ENCODE data around the gene RIN3.

The RIN3 gene

DNA sequence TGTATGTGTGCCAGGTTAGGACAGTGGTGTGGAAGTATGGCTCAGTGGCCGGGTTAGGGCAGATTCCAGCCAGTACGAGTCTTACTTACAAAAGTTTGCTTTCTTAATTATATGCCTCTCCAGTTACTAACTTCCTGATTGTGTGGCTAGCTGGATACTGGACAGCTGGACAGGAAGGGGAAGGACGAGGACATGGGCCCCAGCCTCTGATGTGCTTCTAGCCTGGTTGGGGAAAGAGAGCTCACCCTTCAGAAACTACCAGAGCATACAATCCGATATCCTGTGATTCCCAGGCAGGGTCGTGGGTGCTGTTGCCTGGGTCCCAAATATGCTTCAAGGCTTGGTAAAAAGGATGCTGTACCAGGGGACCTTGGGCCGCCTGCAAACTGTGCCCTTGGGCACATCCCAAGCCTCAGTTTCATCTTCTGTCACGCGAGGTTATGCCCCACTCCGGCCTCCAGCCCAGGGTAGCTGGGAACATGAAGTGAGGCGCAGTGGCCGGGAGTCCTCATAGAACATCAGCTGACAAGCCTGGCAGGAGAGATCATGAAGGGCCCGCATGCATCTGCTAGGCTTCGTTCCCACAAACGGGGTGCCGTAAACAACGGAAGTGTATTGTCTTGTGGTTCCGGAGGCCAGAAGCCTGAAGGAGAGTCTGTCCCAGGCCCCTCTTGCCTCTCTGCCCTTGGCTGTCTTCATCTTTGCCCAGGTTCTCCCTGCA, 23.2 kb upstream of the RIN3 start:
- Histone ChIP-seq H3K36me3 (replicated peaks; ENCODE audit: insufficient read depth, low read length) (no peaks in the 10 kb centered on the region), H3K4me1 (ENCODE audit: low read length) (0 out of 2 replicates have a peak, but pooled peaks cover 6% of the 10 kb centered on the region), H4K20me1 (ENCODE audit: insufficient read depth, low read length) (no peaks in the 10 kb centered on the region), H3K4me2 (ENCODE audit: low read depth, low read length) (no peak overlapping the region), H3K9ac (ENCODE audit: low read length) (no peak overlapping the region), H3K9me3 (replicated peaks; ENCODE audit: insufficient read depth, low read length) (no peaks in the 10 kb centered on the region), H3K27ac (ENCODE audit: low read length) (no peak overlapping the region), H3K9me2 (replicated peaks; ENCODE audit: insufficient read depth, low read length) (no peaks in the 10 kb centered on the region), H3K27me3 (replicated peaks; ENCODE audit: insufficient read depth, low read length) (no peaks in the 10 kb centered on the region), H3F3A (ENCODE audit: insufficient read depth, low read length) (no peaks in the 10 kb centered on the region), H3K4me3 (ENCODE audit: low read length) (no peak overlapping the region), H3K79me2 (ENCODE audit: low read length) (no peaks in the 10 kb centered on the region), H2AFZ (ENCODE audit: low read length) (no peak overlapping the region)
- TF ChIP-seq EZH2 (optimal IDR thresholded peaks at IDR 0.05; ENCODE audit: low read depth, low read length) (no peak), EZH2phosphoT487 (IDR thresholded peaks at IDR 0.05; ENCODE audit: low read length) (no peak)
- TF ChIP-seq, protein P1, sequence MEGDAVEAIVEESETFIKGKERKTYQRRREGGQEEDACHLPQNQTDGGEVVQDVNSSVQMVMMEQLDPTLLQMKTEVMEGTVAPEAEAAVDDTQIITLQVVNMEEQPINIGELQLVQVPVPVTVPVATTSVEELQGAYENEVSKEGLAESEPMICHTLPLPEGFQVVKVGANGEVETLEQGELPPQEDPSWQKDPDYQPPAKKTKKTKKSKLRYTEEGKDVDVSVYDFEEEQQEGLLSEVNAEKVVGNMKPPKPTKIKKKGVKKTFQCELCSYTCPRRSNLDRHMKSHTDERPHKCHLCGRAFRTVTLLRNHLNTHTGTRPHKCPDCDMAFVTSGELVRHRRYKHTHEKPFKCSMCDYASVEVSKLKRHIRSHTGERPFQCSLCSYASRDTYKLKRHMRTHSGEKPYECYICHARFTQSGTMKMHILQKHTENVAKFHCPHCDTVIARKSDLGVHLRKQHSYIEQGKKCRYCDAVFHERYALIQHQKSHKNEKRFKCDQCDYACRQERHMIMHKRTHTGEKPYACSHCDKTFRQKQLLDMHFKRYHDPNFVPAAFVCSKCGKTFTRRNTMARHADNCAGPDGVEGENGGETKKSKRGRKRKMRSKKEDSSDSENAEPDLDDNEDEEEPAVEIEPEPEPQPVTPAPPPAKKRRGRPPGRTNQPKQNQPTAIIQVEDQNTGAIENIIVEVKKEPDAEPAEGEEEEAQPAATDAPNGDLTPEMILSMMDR (IDR thresholded peaks at IDR 0.05; ENCODE audit: low read length): no peak
- DNase-seq: no peak

DNA sequence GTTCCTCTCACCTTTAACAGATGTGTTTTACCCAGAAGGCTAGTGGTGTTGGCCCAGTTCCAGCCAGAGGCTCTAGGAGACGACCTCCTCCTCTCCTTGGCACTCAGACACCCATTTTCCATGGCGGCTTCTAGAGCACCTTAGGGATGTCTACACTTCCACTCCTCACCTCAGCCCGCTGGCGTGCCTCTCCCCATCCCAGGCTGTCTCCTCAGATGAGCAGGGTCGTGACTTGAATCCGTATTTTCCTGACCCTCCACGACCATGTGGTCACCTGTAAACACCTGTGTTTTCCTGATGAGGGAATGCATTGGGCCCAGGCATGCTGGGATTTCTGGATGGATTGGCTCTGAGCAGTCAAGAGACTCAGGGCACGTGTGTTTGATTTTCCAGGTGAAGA, 21.8 kb upstream of the RIN3 start:
- no peaks in the 10 kb centered on the region for H4K20me1 ChIP-seq (ENCODE audit: insufficient read depth, low read length)
- no peaks in the 10 kb centered on the region for H3K79me2 ChIP-seq (ENCODE audit: low read length)
- H3K4me3 ChIP-seq (ENCODE audit: low read length): no peak overlapping the region
- no peaks in the 10 kb centered on the region for H3K9me2 ChIP-seq (replicated peaks; ENCODE audit: insufficient read depth, low read length)
- TF ChIP-seq, protein P1 (IDR thresholded peaks at IDR 0.05; ENCODE audit: low read length): no peak
- TF ChIP-seq EZH2phosphoT487 (IDR thresholded peaks at IDR 0.05; ENCODE audit: low read length) (no peak), EZH2 (optimal IDR thresholded peaks at IDR 0.05; ENCODE audit: low read depth, low read length) (no peak)
- DNase-seq: no peak
- no peak overlapping the region for H2AFZ ChIP-seq (ENCODE audit: low read length)
- no peak overlapping the region for H3K9ac ChIP-seq (ENCODE audit: low read length)
- no peaks in the 10 kb centered on the region for H3K27me3 ChIP-seq (replicated peaks; ENCODE audit: insufficient read depth, low read length)
- no peak overlapping the region for H3K27ac ChIP-seq (ENCODE audit: low read length)
- H3K4me1 ChIP-seq (ENCODE audit: low read length): 0 out of 2 replicates have a peak, but pooled peaks cover 6% of the 10 kb centered on the region
- H3F3A ChIP-seq (ENCODE audit: insufficient read depth, low read length): no peaks in the 10 kb centered on the region
- no peak overlapping the region for H3K4me2 ChIP-seq (ENCODE audit: low read depth, low read length)
- no peaks in the 10 kb centered on the region for H3K36me3 ChIP-seq (replicated peaks; ENCODE audit: insufficient read depth, low read length)
- H3K9me3 ChIP-seq (replicated peaks; ENCODE audit: insufficient read depth, low read length): no peaks in the 10 kb centered on the region

DNA sequence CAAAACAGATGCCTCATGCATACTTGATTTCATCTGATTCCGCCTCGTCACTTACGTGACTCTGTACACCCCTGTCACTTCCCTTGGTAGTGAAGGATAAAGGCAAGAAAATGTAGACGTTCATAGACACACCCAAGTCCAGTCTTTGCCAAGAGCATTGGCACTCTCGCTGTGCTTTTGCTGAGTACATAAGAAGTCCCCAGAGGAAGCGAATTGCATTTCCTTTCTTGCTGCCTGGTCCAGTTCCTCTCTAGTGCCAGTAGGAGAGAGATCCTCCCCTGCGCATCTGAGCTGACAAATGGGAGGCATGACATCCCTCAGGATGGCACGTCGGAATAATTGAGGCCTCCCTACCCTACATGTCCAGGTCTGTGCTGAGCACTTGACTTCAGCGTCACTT, 21.3 kb upstream of the RIN3 start:
- Histone ChIP-seq H3K27ac (ENCODE audit: low read length) (no peak overlapping the region), H3K9me2 (replicated peaks; ENCODE audit: insufficient read depth, low read length) (no peaks in the 10 kb centered on the region), H3K4me3 (ENCODE audit: low read length) (no peak overlapping the region), H3K4me2 (ENCODE audit: low read depth, low read length) (no peak overlapping the region), H3K9ac (ENCODE audit: low read length) (no peak overlapping the region), H3F3A (ENCODE audit: insufficient read depth, low read length) (no peaks in the 10 kb centered on the region), H3K79me2 (ENCODE audit: low read length) (no peaks in the 10 kb centered on the region), H3K27me3 (replicated peaks; ENCODE audit: insufficient read depth, low read length) (no peaks in the 10 kb centered on the region), H3K9me3 (replicated peaks; ENCODE audit: insufficient read depth, low read length) (no peaks in the 10 kb centered on the region), H3K4me1 (ENCODE audit: low read length) (0 out of 2 replicates have a peak, but pooled peaks cover 6% of the 10 kb centered on the region), H2AFZ (ENCODE audit: low read length) (no peak overlapping the region), H3K36me3 (replicated peaks; ENCODE audit: insufficient read depth, low read length) (no peaks in the 10 kb centered on the region), H4K20me1 (ENCODE audit: insufficient read depth, low read length) (no peaks in the 10 kb centered on the region)
- DNase-seq: no peak
- TF ChIP-seq, protein P1 (IDR thresholded peaks at IDR 0.05; ENCODE audit: low read length): no peak
- TF ChIP-seq EZH2 (optimal IDR thresholded peaks at IDR 0.05; ENCODE audit: low read depth, low read length) (no peak), EZH2phosphoT487 (IDR thresholded peaks at IDR 0.05; ENCODE audit: low read length) (no peak)
